GM19463 (cell line): ENCODE data around the gene ZNF587.
A peak's percentile ranks its signal among the peaks of the same experiment; 100 is the strongest.
"Not testable (repeated sequence)": the region's sequence is repeated elsewhere in the genome, so short reads cannot be mapped to it uniquely, and the experiment has no call there.

Experiments used
- ATAC-seq: cut with Tn5 transposase; IDR thresholded peaks from one replicate; pipeline ENCODE4 v1.9.1; 2021; ENCODE audit warnings: mild to moderate bottlenecking, moderate library complexity; ENCODE audit not compliant: unreplicated experiment

ZNF587 gene

DNA sequence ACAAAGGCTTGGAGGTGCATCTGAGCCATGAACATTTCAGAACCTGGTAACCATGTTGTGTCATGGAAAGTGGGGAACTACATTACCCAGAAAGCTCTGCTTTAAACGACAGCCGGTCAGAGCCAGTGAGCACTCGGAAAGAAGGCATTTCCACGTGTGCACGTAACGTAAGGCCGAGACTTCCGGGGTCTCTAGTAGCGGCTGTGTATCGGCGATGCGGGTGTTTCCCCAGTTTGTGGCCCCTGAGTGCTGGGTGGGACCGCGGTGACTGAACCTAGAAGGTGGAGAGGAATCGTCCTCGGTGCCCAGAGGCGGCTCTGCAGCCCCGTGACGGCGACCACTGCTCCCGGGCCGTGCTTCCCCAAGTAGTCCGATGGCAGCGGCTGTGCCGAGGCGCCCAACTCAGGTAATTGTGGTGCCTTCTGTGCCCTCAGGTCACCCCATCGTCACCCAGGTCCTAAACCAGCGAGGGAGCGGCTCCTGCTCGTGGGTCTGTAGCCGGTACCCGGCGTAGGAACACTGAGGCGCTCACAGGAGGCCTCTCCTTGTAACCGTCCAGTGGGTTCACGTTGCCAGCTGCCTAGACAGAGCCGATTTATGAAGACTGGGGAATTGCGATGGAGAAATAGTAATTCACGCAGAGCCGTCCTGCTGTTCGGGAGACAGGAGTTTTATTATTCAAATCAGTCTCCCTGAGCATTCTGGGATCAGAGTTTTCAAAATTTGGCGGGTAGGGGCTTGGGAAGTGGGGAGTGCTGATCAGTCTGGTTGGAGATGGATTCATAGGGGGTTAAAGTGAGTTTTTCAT is at the start of gene ZNF587:
Gene ZNF587 (plus strand): TSS at position 194 of the 808 bp plus-strand sequence. CDS start 180 bp downstream, at position 374.
- peak; percentile 97 for ATAC-seq

DNA sequence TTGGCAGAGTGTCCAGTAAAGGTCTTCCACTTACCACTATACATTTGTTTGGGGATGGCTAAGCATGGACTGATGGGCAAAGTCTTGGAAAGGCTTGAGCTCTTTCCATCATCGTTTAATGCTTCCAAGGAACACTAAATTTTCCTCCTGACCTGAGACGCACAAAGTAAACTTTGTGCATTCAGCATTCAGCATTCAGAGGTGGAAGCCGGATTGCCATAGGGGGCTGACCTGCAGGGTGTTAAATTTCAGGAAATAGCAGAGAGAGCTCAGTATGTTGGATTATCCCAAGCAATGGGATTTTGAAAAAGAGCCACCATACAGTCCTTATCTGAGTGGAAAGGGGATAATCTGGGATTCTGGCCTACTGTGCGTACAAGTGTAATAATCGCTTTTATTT is 49.0 kb upstream of the ZNF587 start:
- ATAC-seq = no peak

DNA sequence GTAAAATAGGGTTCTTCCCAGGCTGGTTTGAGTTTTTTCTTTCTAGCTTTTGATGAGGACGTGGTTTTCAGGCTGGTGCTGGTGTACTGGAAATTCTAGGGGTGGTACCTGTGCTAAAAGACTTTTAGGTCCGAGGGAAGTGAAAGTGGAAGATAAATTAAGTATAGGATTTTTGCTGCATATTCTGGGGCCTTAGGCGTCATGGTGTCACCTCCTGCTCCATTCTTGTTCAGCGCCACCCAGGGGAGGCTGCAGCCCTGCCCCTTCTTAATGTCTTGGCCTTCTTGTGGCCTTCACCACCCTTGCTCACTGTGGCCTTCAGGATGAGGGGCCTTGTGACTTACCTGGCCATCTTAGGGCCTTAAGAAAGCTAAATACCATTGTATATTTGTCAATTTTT is 47.4 kb upstream of the ZNF587 start:
- no peak for ATAC-seq

DNA sequence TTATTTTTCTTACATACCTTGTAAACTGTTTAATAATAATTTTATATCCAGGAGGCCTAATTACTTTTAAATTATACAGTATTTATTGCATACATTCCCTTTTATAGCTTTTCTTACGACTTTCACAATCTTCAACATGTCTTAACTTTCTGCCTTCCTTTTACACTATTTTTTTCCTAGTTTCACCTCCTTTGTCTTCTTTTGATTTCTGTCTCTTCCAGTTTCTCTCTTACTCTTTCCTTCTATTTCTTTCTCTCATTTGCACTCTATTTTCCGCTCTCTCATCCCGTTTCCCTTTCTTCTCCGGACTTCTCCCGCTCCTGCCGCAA is 46.4 kb upstream of the ZNF587 start:
- ATAC-seq = no peak

DNA sequence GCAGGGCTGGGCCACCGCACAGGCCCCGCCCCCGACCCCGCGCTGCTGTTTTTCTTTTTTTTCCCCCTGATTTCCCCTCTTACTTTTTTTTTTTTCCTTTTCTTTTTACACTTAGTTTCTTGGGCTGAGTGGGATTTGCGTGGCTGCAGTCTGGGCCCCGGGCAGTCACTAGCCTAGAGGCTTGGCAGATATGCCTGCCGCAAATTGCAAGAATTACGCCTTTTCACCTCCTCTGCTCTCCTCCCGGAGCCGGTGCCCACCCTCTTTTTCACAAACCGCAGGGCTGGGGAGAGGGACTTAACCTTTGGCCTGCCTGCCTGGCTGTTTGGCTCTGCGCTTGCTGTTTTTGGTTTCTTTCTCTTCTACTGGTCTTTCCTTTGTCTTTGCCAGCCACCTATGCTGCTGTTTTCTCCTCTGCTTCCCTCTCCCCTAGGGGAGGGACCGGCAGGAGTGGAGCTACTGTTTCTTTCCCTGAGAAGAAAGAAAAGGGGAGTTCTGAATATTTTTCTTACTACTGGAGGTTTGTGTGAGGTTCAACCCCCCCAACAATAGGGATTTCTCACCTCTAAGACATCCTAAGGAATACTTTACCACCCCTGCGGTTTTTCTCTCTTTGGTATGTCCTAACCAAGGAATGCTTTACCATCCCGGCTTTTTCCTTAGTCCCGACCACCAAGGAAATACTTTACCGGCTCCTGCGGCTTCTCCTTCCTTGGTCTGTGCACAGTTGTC is 45.9 kb upstream of the ZNF587 start:
- no peak for ATAC-seq

DNA sequence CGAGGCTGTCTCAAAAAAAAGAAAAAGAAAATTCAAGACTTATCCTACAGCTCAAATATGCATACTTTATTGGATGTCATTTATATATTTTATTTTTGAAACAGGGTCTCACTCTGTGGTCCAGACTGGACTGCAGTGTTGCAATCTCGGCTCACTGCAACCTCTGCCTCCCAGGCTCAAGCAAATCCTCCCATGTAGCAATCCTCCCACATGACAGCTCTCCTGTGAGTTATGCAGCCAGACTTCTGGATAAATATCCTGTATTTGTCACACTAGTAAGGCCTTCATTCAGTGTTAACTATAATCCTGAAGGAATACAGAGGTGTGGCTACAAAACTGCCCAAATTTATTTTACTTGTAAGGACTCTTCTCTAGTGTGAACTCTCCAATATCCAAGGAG is 42.1 kb upstream of the ZNF587 start:
- ATAC-seq = no peak

DNA sequence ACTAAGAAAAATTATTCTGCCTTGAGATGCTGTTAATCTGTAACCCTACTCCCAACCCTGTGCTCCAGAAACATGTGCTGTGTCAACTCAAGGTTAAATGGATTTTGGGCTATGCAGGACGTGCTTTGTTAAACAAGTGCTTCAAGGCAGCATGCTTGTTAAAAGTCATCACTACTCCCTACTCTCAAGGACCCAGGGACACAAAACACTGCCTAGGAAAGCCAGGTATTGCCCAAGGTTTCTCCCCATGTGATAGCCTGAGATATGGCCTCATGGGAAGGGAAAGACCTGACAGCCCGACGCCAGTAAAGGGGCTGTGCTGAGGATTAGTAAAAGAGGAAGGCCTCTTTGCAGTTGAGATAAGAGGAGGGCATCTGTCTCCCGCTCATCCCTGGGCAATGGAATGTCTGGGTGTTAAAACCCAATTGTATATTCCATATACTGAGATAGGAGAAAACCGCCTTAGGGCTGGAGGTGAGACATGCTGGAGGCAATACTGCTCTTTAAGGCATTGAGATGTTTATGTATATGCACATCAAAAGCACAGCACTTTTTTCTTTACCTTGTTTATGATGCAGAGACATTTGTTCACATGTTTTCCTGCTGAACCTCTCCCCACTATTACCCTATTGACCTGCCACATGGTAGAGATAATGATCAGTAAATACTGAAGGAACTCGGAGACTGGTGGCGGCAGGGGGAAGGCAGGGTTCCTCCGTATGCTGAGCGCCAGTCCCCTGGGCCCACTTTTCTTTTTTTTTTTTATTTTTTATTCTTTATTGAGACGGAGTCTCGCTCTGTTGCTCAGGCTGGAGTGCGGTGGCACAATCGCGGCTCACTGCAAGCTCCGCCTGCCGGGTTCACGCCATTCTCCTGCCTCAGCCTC is 39.0 kb upstream of the ZNF587 start:
- not testable (repeated sequence) for ATAC-seq

DNA sequence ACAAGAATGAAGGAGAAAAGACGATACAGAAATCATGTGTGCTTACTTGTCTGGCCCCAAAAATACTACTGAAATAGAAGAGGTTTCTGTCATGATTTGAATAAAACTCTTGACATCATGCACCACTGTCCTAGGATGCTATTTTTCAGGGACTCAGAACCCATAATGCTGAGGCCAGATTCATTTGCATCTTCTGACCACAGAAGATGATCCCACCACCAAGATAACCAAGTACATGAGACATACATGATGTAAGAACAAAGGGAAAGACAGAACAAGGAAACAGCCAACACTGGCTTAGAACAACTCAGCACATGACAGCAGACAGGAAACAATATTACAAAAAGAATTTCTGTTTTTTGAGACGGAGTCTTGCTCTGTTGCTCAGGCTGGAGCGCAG is 37.4 kb upstream of the ZNF587 start:
- no peak for ATAC-seq

DNA sequence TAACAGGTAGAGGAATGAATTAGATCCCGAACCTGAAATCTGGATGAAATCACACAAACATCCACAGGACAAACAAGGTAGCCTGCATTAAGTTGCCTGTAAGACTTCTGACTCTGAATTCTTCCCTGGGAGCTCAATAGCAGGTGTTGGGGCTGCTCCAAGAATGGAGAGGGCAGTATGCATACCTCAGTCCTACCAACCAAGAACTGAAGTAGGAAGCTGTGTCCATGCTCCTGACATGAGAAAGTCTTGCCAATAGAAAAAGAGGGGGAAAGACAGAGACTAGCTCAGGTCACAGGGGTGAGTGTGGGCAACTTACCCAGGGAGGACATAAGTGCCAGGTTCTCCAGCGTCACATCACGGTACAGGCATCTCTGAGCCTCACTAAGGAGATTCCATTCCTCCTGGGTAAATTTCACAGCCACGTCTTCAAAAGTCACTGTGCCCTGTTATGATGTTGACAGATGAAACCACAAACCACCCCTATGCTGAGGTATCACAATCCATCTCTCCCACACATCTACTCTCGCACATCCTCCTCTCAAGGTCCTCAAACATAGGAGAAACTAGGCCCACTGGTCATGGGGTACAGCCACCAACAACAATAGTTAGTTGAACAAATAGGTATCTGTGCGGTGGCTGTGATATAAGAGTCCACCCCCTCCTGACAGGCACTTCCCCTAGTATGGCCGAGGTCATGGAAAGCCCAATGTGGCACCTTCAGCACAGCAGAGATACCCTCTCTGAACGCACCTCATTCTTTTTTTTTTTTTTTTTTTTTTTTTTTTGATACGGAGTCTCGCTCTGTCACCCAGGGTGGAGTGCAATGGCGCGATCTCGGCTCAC is 36.5 kb upstream of the ZNF587 start:
- ATAC-seq = not testable (repeated sequence)

DNA sequence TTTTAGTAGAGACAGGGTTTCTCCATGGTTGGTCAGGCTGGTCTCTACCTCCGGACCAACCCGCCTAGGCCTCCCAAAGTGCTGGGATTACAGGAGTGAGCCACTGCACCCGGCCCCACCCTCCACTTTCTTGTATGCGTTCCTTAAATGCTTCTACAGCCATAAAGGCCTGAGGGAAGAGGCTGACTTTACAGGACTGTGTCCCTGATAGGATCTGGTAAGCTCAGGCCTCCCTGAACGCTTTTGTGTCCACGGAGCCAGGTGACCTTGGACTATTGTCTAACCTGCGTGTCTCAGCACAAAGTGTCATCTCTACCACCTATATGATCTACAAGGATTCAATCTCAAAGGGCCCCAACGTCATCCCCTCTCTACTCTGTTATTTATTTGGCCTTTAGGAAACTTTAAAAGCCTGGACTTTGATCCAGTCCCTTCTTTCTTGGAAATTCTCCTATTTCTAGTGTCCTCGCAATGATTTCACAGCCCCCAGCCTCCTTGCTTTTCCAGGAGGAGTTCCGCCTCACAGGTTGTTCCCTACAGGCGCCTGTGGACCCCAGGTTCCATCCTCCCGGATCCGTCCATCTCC is 35.6 kb upstream of the ZNF587 start:
- no peak for ATAC-seq

DNA sequence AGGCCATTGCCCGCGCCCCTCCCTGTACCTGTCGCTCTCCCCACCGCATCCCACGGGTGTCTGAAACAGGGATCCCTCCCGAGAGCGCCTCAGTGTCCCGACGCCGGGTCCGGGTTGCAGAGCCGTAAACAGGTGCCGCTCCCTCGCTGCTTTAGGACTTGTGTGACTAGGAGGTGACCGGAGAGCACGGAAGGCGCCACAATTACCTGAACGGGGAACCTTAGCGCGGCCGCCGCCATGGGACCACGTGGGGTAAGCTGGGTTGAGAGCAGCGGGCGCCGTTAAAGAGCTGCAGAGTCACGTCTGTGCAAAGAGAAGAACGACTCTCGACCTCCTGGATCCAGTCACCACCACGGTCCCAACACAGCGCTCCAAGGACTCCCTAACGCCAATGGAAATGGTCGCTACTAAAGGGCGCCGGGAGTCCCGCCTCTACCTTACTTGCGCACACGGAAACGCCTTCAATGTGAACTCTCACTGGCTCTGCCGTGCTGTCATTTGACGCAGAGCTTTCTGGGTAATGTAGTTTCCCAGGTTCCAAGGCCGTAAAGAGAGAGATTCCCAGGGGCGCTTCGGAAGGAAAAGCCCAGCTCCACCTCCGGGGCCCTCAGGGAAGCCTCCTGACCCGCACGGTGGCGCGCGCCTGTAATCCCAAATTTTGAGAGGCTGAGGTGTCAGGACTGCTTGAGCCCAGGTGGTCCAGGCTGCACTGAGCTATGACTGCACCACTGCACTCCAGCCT is 35.0 kb upstream of the ZNF587 start, which contains the start of gene ZNF552:
Gene ZNF552 (minus strand): TSS at position 409 of the 742 bp plus-strand sequence. CDS start 170 bp downstream, at position 239.
- ATAC-seq = peak; percentile 69

DNA sequence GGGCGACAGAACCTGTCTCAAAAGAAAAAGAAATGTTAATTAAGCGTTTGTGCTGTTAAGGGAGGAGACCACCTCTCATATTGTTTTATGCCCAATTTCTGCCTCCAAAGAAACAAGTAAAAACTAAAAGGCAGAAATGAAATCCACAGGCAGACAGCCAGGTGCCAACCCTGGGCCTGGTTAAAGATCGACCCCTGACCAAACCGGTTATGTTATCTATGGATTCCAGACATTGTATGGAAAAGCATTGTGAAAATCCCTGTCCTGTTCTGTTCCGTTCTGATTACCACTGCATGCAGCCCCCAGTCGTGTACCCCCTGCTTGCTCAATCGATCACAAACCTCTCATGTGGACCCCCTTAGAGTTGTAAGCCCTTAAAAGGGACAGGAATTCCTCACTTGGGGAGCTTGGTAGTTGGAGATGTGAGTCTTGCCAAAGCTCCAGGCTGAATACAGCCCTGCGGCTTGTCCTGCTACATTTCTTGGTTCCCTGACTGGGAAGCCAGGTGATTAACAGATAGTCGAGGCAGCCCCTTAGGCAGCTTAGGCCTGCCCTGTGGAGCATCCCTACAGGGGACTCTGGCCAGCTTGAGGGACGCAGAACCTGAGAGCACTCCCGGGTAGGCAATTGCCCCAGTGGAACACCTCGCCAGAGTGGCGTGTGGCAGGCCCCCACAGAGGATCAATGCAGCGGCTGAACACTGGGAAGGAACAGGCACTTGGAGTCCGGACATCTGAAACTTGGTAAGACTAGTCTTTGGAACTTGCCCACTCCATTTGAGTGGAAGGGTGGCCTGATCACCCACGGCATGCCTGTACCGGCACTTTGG is 34.2 kb upstream of the ZNF587 start:
- ATAC-seq = no peak

DNA sequence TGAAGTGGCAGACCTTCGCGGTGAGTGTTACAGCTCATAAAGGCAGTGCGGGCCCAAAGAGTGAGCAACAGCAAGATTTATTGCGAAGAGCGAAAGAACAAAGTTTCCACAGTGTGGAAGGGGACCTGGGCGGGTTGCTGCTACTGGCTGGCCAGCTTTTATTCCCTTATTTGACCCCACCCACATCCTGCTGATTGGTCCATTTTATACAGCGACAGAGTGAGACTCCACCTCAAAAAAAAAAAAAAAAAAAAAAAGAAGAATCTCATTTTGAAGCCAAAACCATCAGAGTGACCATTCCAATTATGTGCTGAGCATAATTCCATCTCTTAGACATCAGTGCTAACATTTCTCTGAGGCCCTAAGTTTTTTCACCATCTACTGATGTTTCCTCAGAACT is 33.0 kb upstream of the ZNF587 start:
- no peak for ATAC-seq

DNA sequence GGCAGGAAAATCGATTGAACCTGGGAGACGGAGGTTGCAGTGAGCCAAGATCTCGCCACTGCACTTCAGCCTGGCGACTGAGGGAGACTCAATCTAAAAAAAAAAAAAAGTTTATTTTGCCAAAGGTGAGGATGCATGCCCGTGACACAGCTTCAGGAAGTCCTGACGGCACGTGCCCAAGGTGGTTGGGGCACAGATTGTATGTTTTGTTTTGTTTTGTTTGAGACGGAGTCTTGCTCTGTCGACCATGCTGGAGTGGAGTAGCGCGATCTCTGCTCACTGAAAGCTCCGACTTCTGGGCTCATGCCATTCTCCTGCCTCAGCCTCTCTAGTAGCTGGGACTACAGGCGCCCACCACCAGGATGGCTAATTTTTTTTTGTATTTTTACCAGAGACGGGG is 31.7 kb upstream of the ZNF587 start:
- ATAC-seq = no peak

DNA sequence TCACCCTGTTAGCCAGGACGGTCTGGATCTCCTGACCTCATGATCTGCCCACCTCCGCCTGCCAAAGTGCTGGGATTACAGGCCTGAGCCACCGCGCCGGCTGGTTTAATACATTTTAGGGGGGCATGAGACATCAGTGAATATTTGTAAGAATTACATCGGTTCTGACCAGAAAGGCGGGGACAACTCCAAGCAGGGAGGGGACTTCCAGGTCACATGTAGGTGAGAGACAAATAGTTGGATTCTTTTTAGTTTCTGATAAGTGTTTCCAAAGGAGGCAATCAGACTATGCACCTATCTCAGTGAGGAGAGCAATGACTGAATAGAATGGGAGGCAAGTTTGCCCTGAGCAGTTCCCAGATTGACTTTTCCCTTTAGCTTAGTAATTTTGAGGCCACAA is 31.3 kb upstream of the ZNF587 start:
- ATAC-seq = no peak

DNA sequence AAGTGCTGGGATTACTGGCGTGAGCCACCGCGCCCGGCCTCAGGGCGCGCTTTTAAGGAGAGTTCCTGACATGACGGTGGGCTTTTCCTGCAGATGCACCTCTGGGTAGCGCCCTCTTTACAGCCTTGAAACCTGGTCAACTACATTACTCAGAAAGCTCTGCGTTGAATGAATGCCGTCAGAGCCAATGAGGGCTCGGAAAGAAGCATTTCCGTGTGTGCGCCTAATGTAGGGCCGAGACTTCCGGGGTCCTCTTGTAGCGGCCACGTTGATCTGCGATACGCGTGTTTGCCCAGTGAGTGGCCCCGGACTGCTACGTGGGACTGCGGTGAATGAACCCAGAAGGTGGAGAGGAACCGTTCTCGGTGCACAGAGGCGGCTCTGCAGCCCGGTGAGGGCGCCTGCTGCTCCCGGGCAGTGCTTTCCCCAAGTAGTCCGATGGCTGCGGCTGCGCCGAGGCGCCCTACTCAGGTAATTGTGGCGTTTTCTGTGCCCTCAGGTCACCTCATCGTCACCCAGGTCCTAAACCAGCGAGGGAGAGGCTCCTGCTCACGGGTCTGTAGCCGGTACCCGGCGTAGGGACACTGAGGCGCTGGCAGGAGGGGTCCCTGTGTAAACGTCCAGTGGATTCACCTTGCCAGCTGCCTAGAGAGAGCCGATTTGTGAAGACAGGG is 30.0 kb upstream of the ZNF587 start:
- peak; percentile 92 for ATAC-seq

DNA sequence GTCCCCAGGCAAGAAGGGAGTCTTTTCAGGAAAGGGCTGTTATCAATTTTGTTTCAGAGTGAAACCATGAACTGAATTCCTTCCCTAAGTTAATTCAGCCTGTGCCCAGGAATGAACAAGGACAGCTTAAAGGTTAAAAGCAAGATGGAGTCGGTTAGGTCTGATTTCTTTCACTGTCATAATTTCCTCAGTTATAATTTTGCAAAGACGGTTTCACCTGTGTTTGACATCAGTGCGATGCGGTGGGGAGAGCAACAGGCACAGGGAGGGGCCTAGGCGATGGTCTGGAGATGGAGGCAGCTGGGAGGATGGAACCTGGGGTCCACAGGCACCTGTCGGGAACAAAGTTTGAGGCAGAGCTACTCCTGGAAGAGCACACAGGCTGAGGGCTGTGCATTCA is 29.1 kb upstream of the ZNF587 start:
- no peak for ATAC-seq

DNA sequence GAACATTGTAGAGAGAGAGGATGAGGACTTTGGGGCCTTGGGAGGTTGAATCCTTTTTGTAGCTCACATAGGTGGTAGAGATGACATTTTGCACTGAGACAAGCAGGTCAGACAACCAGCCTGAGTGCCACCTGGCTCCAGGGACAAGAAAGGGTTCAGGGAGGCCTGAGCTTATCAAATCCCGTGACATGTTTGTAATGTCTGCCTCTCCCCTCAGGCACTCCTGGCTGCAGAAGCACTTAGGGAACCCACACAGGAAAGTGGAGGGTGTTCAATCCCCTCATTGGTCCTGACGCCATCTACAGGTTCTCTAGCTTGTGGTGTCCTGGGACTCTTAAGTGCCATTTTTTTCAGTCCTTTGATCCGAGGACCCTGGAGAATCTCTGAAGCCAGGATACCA is 28.6 kb upstream of the ZNF587 start:
- not testable (repeated sequence) for ATAC-seq
